Activated CD4-positive, alpha-beta memory T cell treated with anti-CD3 and anti-CD28 coated beads, Interleukin-2, amount 10 ng/mL, durations not matched to agents 7 days and 5 days (primary cell): ENCODE measurements around the gene B9D1. TPM values are rescaled to one million over a fixed set of nuclear protein-coding genes. Genes with fewer than 3 reads are reported as not detected.

Experiments
- CTCF ChIA-PET: fragments of 350-600 bp; sonication (Branson Sonifier 250); formaldehyde crosslinking; loops from one replicate; lab custom pipeline; 2021; ENCODE audit warnings: antibody characterized with exemption, inconsistent platforms; lab: Charles Lee
- POLR2A ChIA-PET: fragments of 350-600 bp; sonication (Branson Sonifier 250); formaldehyde crosslinking; loops from one replicate; lab custom pipeline; 2021; ENCODE audit warnings: antibody characterized with exemption; lab: Charles Lee
- DNase-seq: peaks from one replicate; pipeline ENCODE4 v3.0.0-alpha.2; 2020
- H3K27ac Mint-ChIP-seq: one replicate; pipeline ENCODE4 v1.8.0; 2021; ENCODE audit warnings: mild to moderate bottlenecking, mixed read lengths
- H3K27me3 Mint-ChIP-seq: one replicate; pipeline ENCODE4 v1.8.0; 2021; ENCODE audit warnings: mixed read lengths
- H3K36me3 Mint-ChIP-seq: one replicate; pipeline ENCODE4 v1.8.0; 2021; ENCODE audit warnings: low read depth, mixed read lengths
- H3K4me1 Mint-ChIP-seq: one replicate; pipeline ENCODE4 v1.8.0; 2021; ENCODE audit warnings: mixed read lengths
- H3K4me3 Mint-ChIP-seq: one replicate; pipeline ENCODE4 v1.8.0; 2021; ENCODE audit warnings: mild to moderate bottlenecking, mixed read lengths
- H3K9me3 Mint-ChIP-seq: one replicate; pipeline ENCODE4 v1.8.0; 2021; ENCODE audit warnings: mixed read lengths
- total RNA-seq, 2 experiments: library from RNA; stranded (reverse); gene quantifications; one replicate each; pipeline ENCODE4 v1.2.3, GENCODE V29; 2021

The B9D1 gene
- total RNA-seq, 2 experiments from 2014 or later = 2.7 to 3.1 TPM

GRCh38 chr17:19378416-19379360 is 16.2 kb upstream of the B9D1 start, which contains the start of gene MAPK7:
Gene MAPK7 (plus strand): TSS chr17:19378498. CDS start chr17:19378901, 403 bp downstream.
- no peak for DNase-seq
- H3K27ac Mint-ChIP-seq = peak within 1 kb of the TSS; percentile 98
- POLR2A ChIA-PET = interaction anchor here (0.7 to 3.3 kb wide), 17 partner anchors 8 to 1665 kb away, joined by 3 to 50 read pairs (median 4); partner anchors contain the start of genes AKAP10, ALDH3A2, B9D1 and MFAP4

GRCh38 chr17:19377602-19378415 is 15.3 kb upstream of the B9D1 start:
- Mint-ChIP-seq H3K27me3 (no peaks in the 10 kb centered on the region), H3K9me3 (no peaks in the 10 kb centered on the region), H3K27ac (peak overlapping the region; percentile 98), H3K4me1 (peaks cover 44% of the 10 kb centered on the region), H3K4me3 (peak overlapping the region; percentile 92), H3K36me3 (peaks cover 33% of the 10 kb centered on the region)
- POLR2A ChIA-PET = interaction anchor here (0.6 to 3.3 kb wide), 19 partner anchors 9 to 1666 kb away, joined by 3 to 50 read pairs (median 3); partner anchors contain the start of genes AKAP10, ALDH3A2, B9D1 and MFAP4
- peak; percentile 98 for DNase-seq
- CTCF ChIA-PET = interaction anchor here (0.7 to 3.1 kb wide), 14 partner anchors 9 to 433 kb away, joined by 3 to 71 read pairs (median 5); partner anchors contain the start of genes ALDH3A2, B9D1 and MFAP4

More at GRCh38 chr17:19378416-19379360, 16.2 kb upstream of the B9D1 start, which contains the start of gene MAPK7:
- H3K36me3 Mint-ChIP-seq = peaks cover 36% of the 10 kb centered on the region
- peak within 1 kb of the TSS; percentile 92 for H3K4me3 Mint-ChIP-seq
- H3K9me3 Mint-ChIP-seq = no peaks in the 10 kb centered on the region
- H3K4me1 Mint-ChIP-seq = peaks cover 39% of the 10 kb centered on the region
- H3K27me3 Mint-ChIP-seq = no peaks in the 10 kb centered on the region
- CTCF ChIA-PET = interaction anchor here (0.7 to 3.1 kb wide), 14 partner anchors 8 to 432 kb away, joined by 3 to 71 read pairs (median 5); partner anchors contain the start of genes ALDH3A2, B9D1 and MFAP4

- Mint-ChIP-seq H3K36me3 (peaks cover 26% of the 10 kb centered on the region), H3K27ac (peak overlapping the region; percentile 98), H3K9me3 (no peaks in the 10 kb centered on the region), H3K4me3 (peak overlapping the region; percentile 92), H3K27me3 (no peaks in the 10 kb centered on the region), H3K4me1 (peaks cover 53% of the 10 kb centered on the region)
- no peak for DNase-seq
- ChIA-PET POLR2A (interaction anchor here (0.6 to 3.3 kb wide), 5 partner anchors 8 to 894 kb away, joined by 3 to 50 read pairs (median 20); partner anchors contain the start of genes ALDH3A2 and B9D1), CTCF (interaction anchor here (1.7 to 3.1 kb wide), 5 partner anchors 8 to 272 kb away, joined by 5 to 71 read pairs (median 19); partner anchors contain the start of genes ALDH3A2 and B9D1)
Observed at GRCh38 chr17:19376811-19377210, 14.3 kb upstream of the B9D1 start.

GRCh38 chr17:19375732-19376131 is 13.2 kb upstream of the B9D1 start:
- ChIA-PET CTCF (interaction anchor here (1.3 kb wide), 1 partner anchor 70 kb away, joined by 3 read pairs; no protein-coding TSS in a partner anchor), POLR2A (no interaction called here)
- Mint-ChIP-seq H3K4me3 (no peak overlapping the region), H3K27me3 (no peaks in the 10 kb centered on the region), H3K4me1 (peaks cover 64% of the 10 kb centered on the region), H3K27ac (no peak overlapping the region), H3K36me3 (peaks cover 20% of the 10 kb centered on the region), H3K9me3 (no peaks in the 10 kb centered on the region)
- no peak for DNase-seq

GRCh38 chr17:19374136-19374535 is 11.6 kb upstream of the B9D1 start:
- no peaks in the 10 kb centered on the region for H3K9me3 Mint-ChIP-seq
- POLR2A ChIA-PET = interaction anchor here (1.4 kb wide), 1 partner anchor 19 kb away, joined by 3 read pairs; no protein-coding TSS in a partner anchor
- H3K4me1 Mint-ChIP-seq = peaks cover 73% of the 10 kb centered on the region
- no peak for DNase-seq
- CTCF ChIA-PET = interaction anchor here (1.2 kb wide), 2 partner anchors 11 to 73 kb away, joined by 4 to 7 read pairs; partner anchors contain the start of gene B9D1
- H3K4me3 Mint-ChIP-seq = no peak overlapping the region
- H3K27me3 Mint-ChIP-seq = no peaks in the 10 kb centered on the region
- H3K27ac Mint-ChIP-seq = no peak overlapping the region
- H3K36me3 Mint-ChIP-seq = peaks cover 5% of the 10 kb centered on the region

GRCh38 chr17:19372866-19373504 is 10.5 kb upstream of the B9D1 start:
- no peak for DNase-seq
- no peak overlapping the region for H3K4me3 Mint-ChIP-seq
- H3K36me3 Mint-ChIP-seq = peaks cover 3% of the 10 kb centered on the region
- H3K4me1 Mint-ChIP-seq = peaks cover 79% of the 10 kb centered on the region
- H3K27ac Mint-ChIP-seq = no peak overlapping the region
- H3K9me3 Mint-ChIP-seq = no peaks in the 10 kb centered on the region
- ChIA-PET POLR2A (no interaction called here), CTCF (no interaction called here)
- no peaks in the 10 kb centered on the region for H3K27me3 Mint-ChIP-seq

GRCh38 chr17:19372439-19372838 is 9.9 kb upstream of the B9D1 start:
- no peaks in the 10 kb centered on the region for H3K27me3 Mint-ChIP-seq
- no peaks in the 10 kb centered on the region for H3K9me3 Mint-ChIP-seq
- no peak overlapping the region for H3K4me3 Mint-ChIP-seq
- ChIA-PET CTCF (interaction anchor here (1.0 kb wide), 1 partner anchor 73 kb away, joined by 3 read pairs; no protein-coding TSS in a partner anchor), POLR2A (no interaction called here)
- peaks cover 85% of the 10 kb centered on the region for H3K4me1 Mint-ChIP-seq
- no peak for DNase-seq
- peak overlapping the region; percentile 96 for H3K27ac Mint-ChIP-seq
- H3K36me3 Mint-ChIP-seq = peaks cover 3% of the 10 kb centered on the region

- Mint-ChIP-seq H3K4me1 (peaks cover 84% of the 10 kb centered on the region), H3K27ac (peak overlapping the region; percentile 96), H3K9me3 (no peaks in the 10 kb centered on the region), H3K4me3 (peak overlapping the region; percentile 37), H3K36me3 (peaks cover 3% of the 10 kb centered on the region), H3K27me3 (no peaks in the 10 kb centered on the region)
- ChIA-PET POLR2A (no interaction called here), CTCF (interaction anchor here (1.0 to 1.3 kb wide), 2 partner anchors 9 to 73 kb away, joined by 3 to 4 read pairs; partner anchors contain the start of gene B9D1)
- no peak for DNase-seq
Observed at GRCh38 chr17:19372011-19372370, 9.5 kb upstream of the B9D1 start.

GRCh38 chr17:19371259-19372010 is 8.9 kb upstream of the B9D1 start:
- CTCF ChIA-PET = interaction anchor here (1.0 to 2.8 kb wide), 3 partner anchors 9 to 76 kb away, joined by 3 to 9 read pairs (median 4); partner anchors contain the start of gene B9D1
- DNase-seq = peak; percentile 49
- H3K4me3 Mint-ChIP-seq = peak overlapping the region; percentile 39

GRCh38 chr17:19370493-19370960 is 8.0 kb upstream of the B9D1 start:
- H3K4me3 Mint-ChIP-seq = peak overlapping the region; percentile 74
- peak; percentile 66 for DNase-seq
- ChIA-PET CTCF (interaction anchor here (1.0 to 3.0 kb wide), 4 partner anchors 7 to 77 kb away, joined by 4 to 24 read pairs (median 6); partner anchors contain the start of genes B9D1 and MAPK7), POLR2A (interaction anchor here (2.9 kb wide), 1 partner anchor 8 kb away, joined by 50 read pairs; the partner anchor contains the start of gene MAPK7)
- peak overlapping the region; percentile 96 for H3K27ac Mint-ChIP-seq
- no peaks in the 10 kb centered on the region for H3K9me3 Mint-ChIP-seq
- no peaks in the 10 kb centered on the region for H3K27me3 Mint-ChIP-seq
- peaks cover 77% of the 10 kb centered on the region for H3K4me1 Mint-ChIP-seq
- H3K36me3 Mint-ChIP-seq = peaks cover 3% of the 10 kb centered on the region

More at GRCh38 chr17:19371259-19372010, 8.9 kb upstream of the B9D1 start:
- H3K4me1 Mint-ChIP-seq = peaks cover 85% of the 10 kb centered on the region
- no peaks in the 10 kb centered on the region for H3K27me3 Mint-ChIP-seq
- peak overlapping the region; percentile 96 for H3K27ac Mint-ChIP-seq
- POLR2A ChIA-PET = no interaction called here
- H3K9me3 Mint-ChIP-seq = no peaks in the 10 kb centered on the region
- H3K36me3 Mint-ChIP-seq = peaks cover 3% of the 10 kb centered on the region
